Iris pigment epithelial cell (primary cell): ENCODE measurements around the gene MRPS31.
"Not testable (repeated sequence)": the region's sequence is repeated elsewhere in the genome, so short reads cannot be mapped to it uniquely, and the experiment has no call there.

ENCODE experiments used
- DNase-seq: peaks from one replicate; pipeline ENCODE4 v3.0.0-alpha.2; 2011; ENCODE audit warnings: low read depth

MRPS31 gene

GRCh38 chr13:40762849-40763248 is 8.1 kb downstream of the MRPS31 start:
- DNase-seq: no peak

- no peak for DNase-seq
Measured at GRCh38 chr13:40758811-40759210, 12.2 kb downstream of the MRPS31 start.

GRCh38 chr13:40756042-40756441 is 14.9 kb downstream of the MRPS31 start:
- DNase-seq: no peak

GRCh38 chr13:40755082-40755700 is 15.8 kb downstream of the MRPS31 start:
- peak; percentile 65 for DNase-seq

- no peak for DNase-seq
Measured at GRCh38 chr13:40749327-40749726, 21.7 kb downstream of the MRPS31 start.

GRCh38 chr13:40735232-40735548 is 35.8 kb downstream of the MRPS31 start:
- not testable (repeated sequence) for DNase-seq

GRCh38 chr13:40734536-40735231 is 36.3 kb downstream of the MRPS31 start:
- not testable (repeated sequence) for DNase-seq

- DNase-seq: no peak
Measured at GRCh38 chr13:40732658-40733057, 38.3 kb downstream of the MRPS31 start.

GRCh38 chr13:40728595-40728994 is 42.4 kb downstream of the MRPS31 start:
- no peak for DNase-seq

GRCh38 chr13:40714433-40714832 is 56.6 kb downstream of the MRPS31 start:
- not testable (repeated sequence) for DNase-seq

GRCh38 chr13:40706439-40706838 is 64.6 kb downstream of the MRPS31 start:
- no peak for DNase-seq

- DNase-seq: no peak
Measured at GRCh38 chr13:40697711-40698110, 73.3 kb downstream of the MRPS31 start.

- DNase-seq: no peak
Measured at GRCh38 chr13:40694426-40694825, 76.6 kb downstream of the MRPS31 start.

- peak; percentile 49 for DNase-seq
Measured at GRCh38 chr13:40692946-40693345, 78.0 kb downstream of the MRPS31 start.

- no peak for DNase-seq
Measured at GRCh38 chr13:40688781-40689180, 82.2 kb downstream of the MRPS31 start.

- peak; percentile 28 for DNase-seq
Measured at GRCh38 chr13:40682449-40683240, 88.3 kb downstream of the MRPS31 start.

GRCh38 chr13:40681341-40682146 is 89.4 kb downstream of the MRPS31 start:
- DNase-seq: peak; percentile 57

- DNase-seq: no peak
Measured at GRCh38 chr13:40680659-40681323, 90.2 kb downstream of the MRPS31 start.

GRCh38 chr13:40679480-40679985 is 91.5 kb downstream of the MRPS31 start:
- DNase-seq: no peak
